Measurements from ENCODE around the gene HLCS. TPM values are rescaled to one million over a fixed set of nuclear protein-coding genes. Genes with fewer than 3 reads are reported as not detected.
A peak's percentile ranks its signal among the peaks of the same experiment; 100 is the strongest.

The HLCS gene
- total RNA-seq, 2 experiments from 2014 or later = 15.5 to 16.8 TPM

DNA sequence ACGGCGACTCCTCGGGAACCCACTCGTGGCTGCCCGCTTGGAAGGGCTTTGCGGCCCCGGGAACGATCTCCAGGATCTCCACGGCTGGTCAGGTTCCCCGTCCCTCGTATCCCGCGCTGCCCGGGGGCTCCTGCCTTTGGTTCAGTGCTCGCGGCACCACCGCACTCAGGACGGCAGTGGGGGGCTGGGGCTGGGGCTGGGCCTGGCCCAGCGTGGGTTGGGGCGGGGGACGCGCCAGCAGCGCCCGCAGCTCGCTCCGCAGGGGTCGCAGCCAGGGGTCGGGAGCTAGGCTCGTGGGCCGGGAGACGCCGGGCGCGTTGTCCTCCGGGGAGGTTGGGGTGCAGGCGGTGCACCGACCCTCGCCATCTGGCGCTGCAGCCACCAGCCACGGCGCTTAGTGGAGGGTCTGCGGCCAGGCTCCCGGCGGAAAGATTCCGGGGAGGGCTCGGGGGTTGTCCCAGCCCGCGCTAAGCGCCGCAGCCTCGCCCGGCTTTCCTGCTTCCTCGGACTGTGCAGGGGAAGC is 258.6 kb downstream of the HLCS start:
- peaks cover 2% of the 10 kb centered on the region for H3K36me3 Mint-ChIP-seq (ENCODE audit: low read depth)
- no peaks in the 10 kb centered on the region for H3K9me3 Mint-ChIP-seq (ENCODE audit: insufficient read depth)
- no peak overlapping the region for H3K27ac Mint-ChIP-seq
- ChIA-PET POLR2A (no interaction called here), CTCF (no interaction called here)
- H3K4me1 Mint-ChIP-seq (ENCODE audit: low read depth) = peaks cover 26% of the 10 kb centered on the region
- H3K4me3 Mint-ChIP-seq = no peak overlapping the region
- peaks cover 78% of the 10 kb centered on the region for H3K27me3 Mint-ChIP-seq (ENCODE audit: low read depth)
- DNase-seq (no peak), ATAC-seq (no peak)

DNA sequence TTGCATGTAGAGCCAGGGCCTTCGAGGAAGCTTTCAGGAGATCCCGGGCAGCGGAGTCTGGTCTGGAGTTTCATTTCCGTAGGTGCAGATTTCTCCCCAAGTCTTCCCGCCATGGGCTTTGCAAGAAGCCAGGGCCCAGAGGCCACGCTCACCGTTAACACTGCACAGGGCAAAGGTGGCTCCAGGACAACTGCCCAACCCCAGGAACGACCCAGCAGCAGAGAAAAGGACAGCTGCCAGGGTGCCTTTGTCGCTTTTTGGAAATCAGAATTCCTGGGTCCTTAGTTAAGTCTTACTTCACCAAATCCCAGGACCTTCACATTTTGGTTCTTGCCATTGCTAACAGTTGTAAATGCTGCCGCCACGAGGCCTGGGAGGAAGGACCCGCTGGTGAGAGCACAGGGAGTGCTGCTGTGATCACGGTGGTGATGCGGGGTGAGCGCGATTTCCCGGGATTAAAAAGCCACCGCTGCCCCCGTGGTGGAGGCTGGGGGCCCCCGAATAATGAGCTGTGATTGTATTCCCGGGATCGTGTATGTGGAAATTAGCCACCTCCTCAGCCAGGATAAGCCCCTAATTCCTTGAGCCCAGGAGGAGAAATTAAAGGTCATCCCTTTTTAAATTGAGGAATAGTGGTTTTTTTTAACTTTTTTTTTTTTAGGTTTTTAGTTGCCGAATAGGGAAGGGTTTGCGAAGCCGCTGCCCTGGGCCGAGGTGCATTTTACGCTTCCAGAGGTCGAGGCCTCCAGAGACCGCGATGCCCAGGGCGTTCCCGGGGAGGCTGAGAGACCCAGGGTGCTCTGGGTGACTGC is 259.3 kb downstream of the HLCS start:
- no peak for ATAC-seq
- no peak for DNase-seq
- Mint-ChIP-seq H3K4me1 (ENCODE audit: low read depth) (peaks cover 26% of the 10 kb centered on the region), H3K36me3 (ENCODE audit: low read depth) (peaks cover 2% of the 10 kb centered on the region), H3K27ac (no peak overlapping the region), H3K9me3 (ENCODE audit: insufficient read depth) (no peaks in the 10 kb centered on the region), H3K4me3 (peak overlapping the region; percentile 34), H3K27me3 (ENCODE audit: low read depth) (peaks cover 76% of the 10 kb centered on the region)
- POLR2A ChIA-PET = no interaction called here
- CTCF ChIA-PET = interaction anchor here (1.2 kb wide), 1 partner anchor 16 kb away, joined by 5 read pairs; no protein-coding TSS in a partner anchor

- H3K4me3 Mint-ChIP-seq = no peak overlapping the region
- no peaks in the 10 kb centered on the region for H3K9me3 Mint-ChIP-seq (ENCODE audit: insufficient read depth)
- H3K27me3 Mint-ChIP-seq (ENCODE audit: low read depth) = peaks cover 79% of the 10 kb centered on the region
- CTCF ChIA-PET = interaction anchor here (1.1 to 1.4 kb wide), 3 partner anchors 10 to 76 kb away, joined by 3 to 5 read pairs (median 4); no protein-coding TSS in a partner anchor
- ATAC-seq (no peak), DNase-seq (no peak)
- POLR2A ChIA-PET = no interaction called here
- H3K36me3 Mint-ChIP-seq (ENCODE audit: low read depth) = peaks cover 2% of the 10 kb centered on the region
- peaks cover 31% of the 10 kb centered on the region for H3K4me1 Mint-ChIP-seq (ENCODE audit: low read depth)
- no peak overlapping the region for H3K27ac Mint-ChIP-seq
Observed at GRCh38 chr21:36706482-36706852, 260.0 kb downstream of the HLCS start.

DNA sequence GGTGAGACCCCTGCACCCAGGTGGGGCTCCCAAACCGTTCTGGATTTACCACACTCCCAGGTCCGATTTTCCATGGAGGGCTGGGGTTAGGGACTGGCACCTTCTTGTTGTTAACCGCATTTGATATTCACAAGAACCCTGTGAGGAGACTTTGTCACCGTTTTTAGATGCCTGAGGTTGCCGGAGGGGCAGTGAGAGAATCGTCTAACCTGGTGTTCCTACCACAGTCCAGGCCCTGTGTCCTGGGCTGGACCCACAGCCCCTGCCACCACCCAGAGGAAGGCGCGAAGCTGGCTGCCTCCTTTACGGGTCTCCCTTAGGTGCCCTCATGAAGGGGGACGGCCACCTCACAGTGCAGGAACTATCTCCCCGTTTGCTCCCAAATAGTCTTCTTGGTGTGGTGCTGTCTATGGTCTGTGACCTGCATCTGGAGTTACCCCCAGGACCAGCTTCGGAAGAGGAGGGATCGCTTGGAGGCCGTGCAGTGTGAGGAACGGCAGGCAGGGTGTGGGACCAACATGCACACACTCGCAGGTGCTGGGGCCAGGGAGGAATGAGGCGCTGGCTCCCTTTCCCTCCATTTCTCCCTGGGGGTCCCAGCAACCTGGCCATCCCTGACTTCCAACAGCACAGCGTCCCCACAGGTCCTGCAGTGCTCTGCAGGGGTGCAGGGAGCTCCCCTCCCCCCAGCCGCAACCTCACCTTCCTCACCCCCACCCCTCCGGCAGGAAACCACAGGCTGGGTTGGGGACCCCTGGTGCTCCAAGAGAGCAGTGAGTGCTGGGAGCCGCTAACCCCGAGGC is 260.6 kb downstream of the HLCS start:
- Mint-ChIP-seq H3K4me3 (no peak overlapping the region), H3K27ac (no peak overlapping the region), H3K9me3 (ENCODE audit: insufficient read depth) (no peaks in the 10 kb centered on the region), H3K36me3 (ENCODE audit: low read depth) (peaks cover 2% of the 10 kb centered on the region), H3K4me1 (ENCODE audit: low read depth) (peaks cover 33% of the 10 kb centered on the region), H3K27me3 (ENCODE audit: low read depth) (peaks cover 77% of the 10 kb centered on the region)
- ATAC-seq (no peak), DNase-seq (no peak)
- CTCF ChIA-PET = interaction anchor here (1.1 to 1.4 kb wide), 3 partner anchors 11 to 75 kb away, joined by 3 to 5 read pairs (median 4); no protein-coding TSS in a partner anchor
- POLR2A ChIA-PET = no interaction called here

- CTCF ChIA-PET = interaction anchor here (1.1 to 1.4 kb wide), 2 partner anchors 11 to 75 kb away, joined by 3 to 4 read pairs; no protein-coding TSS in a partner anchor
- H3K9me3 Mint-ChIP-seq (ENCODE audit: insufficient read depth) = no peaks in the 10 kb centered on the region
- H3K27me3 Mint-ChIP-seq (ENCODE audit: low read depth) = peaks cover 78% of the 10 kb centered on the region
- ATAC-seq (no peak), DNase-seq (no peak)
- no peak overlapping the region for H3K27ac Mint-ChIP-seq
- H3K36me3 Mint-ChIP-seq (ENCODE audit: low read depth) = peaks cover 2% of the 10 kb centered on the region
- peaks cover 39% of the 10 kb centered on the region for H3K4me1 Mint-ChIP-seq (ENCODE audit: low read depth)
- no peak overlapping the region for H3K4me3 Mint-ChIP-seq
- POLR2A ChIA-PET = no interaction called here
Observed at GRCh38 chr21:36704958-36705678, 261.4 kb downstream of the HLCS start.

- POLR2A ChIA-PET = no interaction called here
- peaks cover 3% of the 10 kb centered on the region for H3K36me3 Mint-ChIP-seq (ENCODE audit: low read depth)
- ATAC-seq (no peak), DNase-seq (no peak)
- no peak overlapping the region for H3K27ac Mint-ChIP-seq
- no peaks in the 10 kb centered on the region for H3K9me3 Mint-ChIP-seq (ENCODE audit: insufficient read depth)
- CTCF ChIA-PET = no interaction called here
- no peak overlapping the region for H3K4me3 Mint-ChIP-seq
- H3K27me3 Mint-ChIP-seq (ENCODE audit: low read depth) = peaks cover 74% of the 10 kb centered on the region
- H3K4me1 Mint-ChIP-seq (ENCODE audit: low read depth) = peaks cover 41% of the 10 kb centered on the region
Observed at GRCh38 chr21:36704281-36704957, 262.1 kb downstream of the HLCS start.

- ChIA-PET CTCF (no interaction called here), POLR2A (no interaction called here)
- no peak for ATAC-seq
- Mint-ChIP-seq H3K4me3 (no peak overlapping the region), H3K9me3 (ENCODE audit: insufficient read depth) (no peaks in the 10 kb centered on the region), H3K27ac (no peak overlapping the region), H3K27me3 (ENCODE audit: low read depth) (peaks cover 73% of the 10 kb centered on the region), H3K36me3 (ENCODE audit: low read depth) (peaks cover 2% of the 10 kb centered on the region), H3K4me1 (ENCODE audit: low read depth) (peaks cover 39% of the 10 kb centered on the region)
- DNase-seq = no peak
Observed at GRCh38 chr21:36703626-36704280, 262.7 kb downstream of the HLCS start.

GRCh38 chr21:36703123-36703522 is 263.3 kb downstream of the HLCS start:
- CTCF ChIA-PET = no interaction called here
- Mint-ChIP-seq H3K36me3 (ENCODE audit: low read depth) (peaks cover 2% of the 10 kb centered on the region), H3K27me3 (ENCODE audit: low read depth) (peaks cover 68% of the 10 kb centered on the region), H3K4me1 (ENCODE audit: low read depth) (peaks cover 35% of the 10 kb centered on the region), H3K4me3 (no peak overlapping the region), H3K27ac (no peak overlapping the region), H3K9me3 (ENCODE audit: insufficient read depth) (no peaks in the 10 kb centered on the region)
- POLR2A ChIA-PET = interaction anchor here (0.6 kb wide), 1 partner anchor 73 kb away, joined by 3 read pairs; no protein-coding TSS in a partner anchor
- ATAC-seq (no peak), DNase-seq (no peak)

DNA sequence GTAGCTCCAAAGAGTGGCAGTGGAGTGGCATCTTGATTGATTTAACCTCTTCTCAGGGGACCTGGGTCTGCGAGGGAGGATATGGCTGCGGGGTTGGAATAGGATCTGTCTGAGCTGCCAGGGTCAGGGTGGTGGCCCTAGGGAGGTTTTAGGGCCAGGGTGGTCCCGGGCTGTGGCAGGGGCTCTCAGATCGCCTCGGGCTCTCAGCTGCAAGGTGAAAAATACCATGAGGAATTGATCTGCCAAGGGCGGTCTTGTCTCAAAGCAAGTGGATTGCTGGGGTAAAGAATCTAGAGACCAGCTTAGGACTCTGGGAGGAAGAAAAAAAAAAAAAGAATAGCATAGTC is 263.9 kb downstream of the HLCS start:
- CTCF ChIA-PET = no interaction called here
- Mint-ChIP-seq H3K36me3 (ENCODE audit: low read depth) (peaks cover 2% of the 10 kb centered on the region), H3K27ac (no peak overlapping the region), H3K4me1 (ENCODE audit: low read depth) (peaks cover 35% of the 10 kb centered on the region), H3K27me3 (ENCODE audit: low read depth) (peaks cover 73% of the 10 kb centered on the region), H3K9me3 (ENCODE audit: insufficient read depth) (no peaks in the 10 kb centered on the region), H3K4me3 (no peak overlapping the region)
- POLR2A ChIA-PET = interaction anchor here (0.6 kb wide), 1 partner anchor 72 kb away, joined by 3 read pairs; no protein-coding TSS in a partner anchor
- ATAC-seq (no peak), DNase-seq (no peak)

GRCh38 chr21:36701756-36702621 is 264.5 kb downstream of the HLCS start:
- Mint-ChIP-seq H3K27ac (no peak overlapping the region), H3K36me3 (ENCODE audit: low read depth) (peaks cover 2% of the 10 kb centered on the region), H3K9me3 (ENCODE audit: insufficient read depth) (no peaks in the 10 kb centered on the region), H3K4me1 (ENCODE audit: low read depth) (peaks cover 33% of the 10 kb centered on the region), H3K4me3 (peak overlapping the region; percentile 5), H3K27me3 (ENCODE audit: low read depth) (peaks cover 70% of the 10 kb centered on the region)
- DNase-seq (no peak), ATAC-seq (no peak)
- ChIA-PET POLR2A (no interaction called here), CTCF (no interaction called here)

Measured in activated CD8-positive, alpha-beta T cell treated with anti-CD3 and anti-CD28 coated beads, Interleukin-2, amount 10 ng/mL, durations not matched to agents 7 days and 5 days (primary cell).